PC-9 (cell line): Measurements from ENCODE around the gene UIMC1. TPM values are rescaled to one million over a fixed set of nuclear protein-coding genes. Genes with fewer than 3 reads are reported as not detected.
A peak's percentile ranks its signal among the peaks of the same experiment; 100 is the strongest.

Experiments
- BruUV-seq: library from RNA; stranded (reverse); fragments of 400-500 nt; replicated peaks from 2 replicates; lab custom pipeline; 2021; lab: Mats Ljungman, UMichigan
- CTCF ChIA-PET: fragments of 300-600 bp; sonication (Branson Sonifier 250); formaldehyde crosslinking; loops from one replicate; lab custom pipeline; 2022; ENCODE audit warnings: antibody characterized with exemption; lab: Charles Lee
- POLR2A ChIA-PET: fragments of 300-600 bp; sonication (Branson Sonifier 250); formaldehyde crosslinking; loops from one replicate; lab custom pipeline; 2022; ENCODE audit warnings: antibody characterized with exemption; ENCODE audit not compliant: unreplicated experiment; lab: Charles Lee
- DNase-seq, 2 experiments: peaks; one replicate each; pipeline versions ENCODE4 v3.0.0 to v3.0.0-alpha.2; 2015 to 2022; ENCODE audit warnings: mixed read lengths in 1 of 2
- H2AFZ ChIP-seq: fragments of 200-600 bp; sonication (generic); 2 replicates; pipeline ENCODE4 v1.8.1; 2017; ENCODE audit warnings: antibody characterized with exemption
- H3F3A ChIP-seq: fragments of 200-600 bp; sonication (generic); 2 replicates; pipeline ENCODE4 v1.8.1; 2017; ENCODE audit warnings: antibody characterized with exemption, mild to moderate bottlenecking, low read depth; ENCODE audit not compliant: insufficient read depth
- H3K27ac ChIP-seq: fragments of 200-600 bp; sonication (generic); 2 replicates; pipeline ENCODE4 v1.6.1; 2016; ENCODE audit warnings: mixed run types
- H3K27me3 ChIP-seq: fragments of 200-600 bp; sonication (generic); 2 replicates; pipeline ENCODE4 v1.6.1; 2016; ENCODE audit warnings: low read depth, mixed run types; ENCODE audit not compliant: insufficient read depth
- H3K36me3 ChIP-seq: fragments of 200-600 bp; sonication (generic); 2 replicates; pipeline ENCODE4 v1.6.1; 2016; ENCODE audit warnings: low read depth, mixed run types
- H3K4me1 ChIP-seq: fragments of 200-600 bp; sonication (generic); replicated peaks from 2 replicates; pipeline ENCODE4 v1.6.1; 2016; ENCODE audit warnings: mixed run types; ENCODE audit not compliant: insufficient read depth
- H3K4me2 ChIP-seq: fragments of 200-600 bp; sonication (generic); 2 replicates; pipeline ENCODE4 v1.6.1; 2017; ENCODE audit warnings: mixed run types
- H3K4me3 ChIP-seq: fragments of 200-600 bp; sonication (generic); 2 replicates; pipeline ENCODE4 v1.6.1; 2016; ENCODE audit warnings: mixed run types
- H3K79me2 ChIP-seq: fragments of 200-600 bp; sonication (generic); 2 replicates; pipeline ENCODE4 v1.6.1; 2017; ENCODE audit warnings: low read depth, mixed run types
- H3K9me2 ChIP-seq: fragments of 200-600 bp; sonication (generic); 2 replicates; pipeline ENCODE4 v1.8.1; 2017; ENCODE audit warnings: mild to moderate bottlenecking; ENCODE audit not compliant: insufficient read depth
- H3K9me3 ChIP-seq: fragments of 200-600 bp; sonication (generic); 2 replicates; pipeline ENCODE4 v1.8.1; 2016; ENCODE audit warnings: low read depth; ENCODE audit not compliant: insufficient read depth
- H4K20me1 ChIP-seq: fragments of 200-600 bp; sonication (generic); 2 replicates; pipeline ENCODE4 v1.8.1; 2017; ENCODE audit not compliant: insufficient read depth
- CTCF ChIP-seq: fragments of 200-600 bp; sonication (generic); conservative IDR thresholded peaks from 2 replicates; pipeline ENCODE4 v1.6.1; 2017; ENCODE audit warnings: mixed run types, antibody characterized with exemption, mild to moderate bottlenecking, moderate library complexity
- EZH2 ChIP-seq: fragments of 200-600 bp; sonication (generic); IDR thresholded peaks from 2 replicates; pipeline ENCODE4 v1.8.0; 2017; ENCODE audit warnings: antibody characterized with exemption, low read depth
- intact Hi-C: fragments of 100-400 bp; cut with micrococcal nuclease; formaldehyde crosslinking; loops from one replicate; pipeline ENCODE4 v1.10.0; 2022; ENCODE audit not compliant: unreplicated experiment
- total RNA-seq: library from RNA; stranded (reverse); gene quantifications from 2 replicates; pipeline ENCODE4 v1.2.3, GENCODE V29; 2021

The UIMC1 gene
- total RNA-seq, 1 experiment from 2014 or later: 48.3 TPM

DNA sequence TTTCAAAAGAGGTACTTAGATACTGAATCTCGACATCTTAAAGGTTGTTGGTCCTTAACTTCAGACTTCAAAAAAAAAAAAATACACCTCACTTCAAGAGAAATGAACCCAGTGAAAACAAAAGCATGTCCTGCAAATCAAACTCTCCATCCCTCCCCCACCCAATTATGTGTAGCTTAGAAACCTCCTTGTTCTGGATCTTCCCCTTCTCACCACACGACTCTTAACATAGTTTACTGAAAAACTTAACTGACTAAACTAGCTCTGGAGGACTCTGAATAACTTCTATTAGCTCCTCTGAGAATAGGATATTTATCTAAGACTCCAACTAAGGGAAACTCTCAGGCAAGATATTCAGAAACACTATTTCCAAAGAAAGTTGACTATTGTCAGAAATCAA lies 58.7 kb downstream of the UIMC1 start:
- DNase-seq: no peak
- intact Hi-C loops: no loop called here
- no peak overlapping the region for H3K4me2 ChIP-seq
- no peaks in the 10 kb centered on the region for H3K79me2 ChIP-seq
- no peaks in the 10 kb centered on the region for H3F3A ChIP-seq
- no peaks in the 10 kb centered on the region for H3K9me2 ChIP-seq
- ChIA-PET CTCF (no interaction called here), POLR2A (no interaction called here)
- no peak overlapping the region for H3K27ac ChIP-seq
- no peaks in the 10 kb centered on the region for H4K20me1 ChIP-seq
- no peak overlapping the region for H3K4me3 ChIP-seq
- peaks cover 30% of the 10 kb centered on the region for H3K36me3 ChIP-seq
- no peak overlapping the region for H2AFZ ChIP-seq
- peaks cover 11% of the 10 kb centered on the region; the same call in 1 of the 2 replicates for H3K4me1 ChIP-seq
- TF ChIP-seq CTCF (no peak), EZH2 (no peak)
- no peaks in the 10 kb centered on the region for H3K27me3 ChIP-seq
- H3K9me3 ChIP-seq: no peaks in the 10 kb centered on the region
- BruUV-seq: no TSS peak

DNA sequence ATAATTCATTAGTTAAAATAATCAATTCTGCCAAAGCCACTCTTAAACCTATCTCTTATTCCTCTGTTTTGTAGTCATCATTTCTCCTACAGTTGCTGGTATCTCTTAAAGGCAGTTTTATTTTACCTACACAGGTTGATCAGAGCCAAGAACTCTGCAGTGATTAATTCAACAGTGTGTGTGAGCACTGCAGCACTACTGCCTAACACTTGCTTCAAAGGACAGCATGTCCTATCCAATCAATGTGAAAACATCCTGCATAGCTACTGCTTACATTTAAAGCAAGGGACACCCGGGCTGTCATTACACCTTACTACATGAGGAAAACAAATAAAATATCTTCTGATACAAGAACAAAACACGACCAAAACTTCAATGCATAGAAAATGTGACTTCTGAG lies 62.3 kb downstream of the UIMC1 start:
- H3K9me2 ChIP-seq: no peaks in the 10 kb centered on the region
- TF ChIP-seq EZH2: no peak
- no peak for TF ChIP-seq CTCF
- H2AFZ ChIP-seq: no peak overlapping the region
- no peaks in the 10 kb centered on the region for H3K9me3 ChIP-seq
- CTCF ChIA-PET: no interaction called here
- H3K4me2 ChIP-seq: no peak overlapping the region
- peak overlapping the region; percentile 24; the same call in 1 of the 2 replicates for H3K27ac ChIP-seq
- no peaks in the 10 kb centered on the region for H3K79me2 ChIP-seq
- POLR2A ChIA-PET: no interaction called here
- H3K36me3 ChIP-seq: peaks cover 14% of the 10 kb centered on the region
- intact Hi-C loops: no loop called here
- 0 out of 2 replicates have a peak, but pooled peaks cover 3% of the 10 kb centered on the region for H4K20me1 ChIP-seq
- H3K4me1 ChIP-seq: peaks cover 11% of the 10 kb centered on the region; the same call in 1 of the 2 replicates
- no peak overlapping the region for H3K4me3 ChIP-seq
- no peaks in the 10 kb centered on the region for H3F3A ChIP-seq
- DNase-seq: no peak
- BruUV-seq: no TSS peak
- H3K27me3 ChIP-seq: no peaks in the 10 kb centered on the region

DNA sequence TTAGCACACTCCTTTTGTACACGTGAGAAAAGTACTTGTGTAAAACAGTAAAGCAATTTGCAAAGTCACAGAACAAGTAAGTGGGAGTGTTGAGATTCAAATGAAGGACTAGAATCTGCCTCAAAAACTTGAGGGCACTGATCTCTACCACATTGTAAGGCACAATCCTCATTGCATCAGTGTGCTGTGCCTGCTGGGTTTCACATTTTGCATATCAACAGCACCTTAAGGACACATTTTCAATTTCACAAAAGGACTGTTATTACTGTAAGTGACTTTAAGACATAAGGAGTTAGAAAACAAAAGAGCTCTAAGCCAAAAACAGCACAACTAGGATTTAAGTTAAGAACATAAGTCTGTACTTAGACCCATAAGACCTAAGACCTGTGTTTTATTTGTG lies 62.8 kb downstream of the UIMC1 start:
- Histone ChIP-seq H2AFZ (no peak overlapping the region), H3K79me2 (no peaks in the 10 kb centered on the region), H3K27ac (peak overlapping the region; percentile 24; the same call in 1 of the 2 replicates), H3K4me3 (no peak overlapping the region), H3K9me3 (no peaks in the 10 kb centered on the region), H3F3A (no peaks in the 10 kb centered on the region), H3K9me2 (no peaks in the 10 kb centered on the region), H3K4me1 (peaks cover 11% of the 10 kb centered on the region; the same call in 1 of the 2 replicates), H3K36me3 (peaks cover 12% of the 10 kb centered on the region), H3K4me2 (no peak overlapping the region), H3K27me3 (no peaks in the 10 kb centered on the region), H4K20me1 (0 out of 2 replicates have a peak, but pooled peaks cover 3% of the 10 kb centered on the region)
- intact Hi-C loops: no loop called here
- TF ChIP-seq CTCF: no peak
- ChIA-PET POLR2A (no interaction called here), CTCF (no interaction called here)
- DNase-seq: no peak
- no TSS peak for BruUV-seq
